Progenitor cell of endocrine pancreas (in vitro differentiated cells): ENCODE data around the gene GPR62. TPM values are rescaled to one million over a fixed set of nuclear protein-coding genes. Genes with fewer than 3 reads are reported as not detected.
"Not testable (repeated sequence)": the region's sequence is repeated elsewhere in the genome, so short reads cannot be mapped to it uniquely, and the experiment has no call there.

Experiments
- DNase-seq: peaks from one replicate; pipeline ENCODE4 v3.0.0; 2021; ENCODE audit warnings: low spot score; ENCODE audit not compliant: unreplicated experiment
- H3K27ac Mint-ChIP-seq: 2 replicates; pipeline ENCODE4 v1.8.0; 2021; ENCODE audit warnings: mild to moderate bottlenecking, moderate library complexity, mixed read lengths
- H3K27me3 Mint-ChIP-seq: 2 replicates; pipeline ENCODE4 v1.8.0; 2021; ENCODE audit warnings: mixed read lengths
- H3K36me3 Mint-ChIP-seq: 2 replicates; pipeline ENCODE4 v1.8.0; 2022; ENCODE audit warnings: mixed read lengths; ENCODE audit not compliant: insufficient read depth
- H3K4me1 Mint-ChIP-seq: 2 replicates; pipeline ENCODE4 v1.8.0; 2021; ENCODE audit warnings: low read depth, mixed read lengths
- H3K4me3 Mint-ChIP-seq: 2 replicates; pipeline ENCODE4 v1.8.0; 2021; ENCODE audit warnings: low read depth, mild to moderate bottlenecking, moderate library complexity, mixed read lengths
- H3K9me3 Mint-ChIP-seq: 2 replicates; pipeline ENCODE4 v1.8.0; 2021; ENCODE audit warnings: low read depth, mixed read lengths
- total RNA-seq: library from RNA; stranded (reverse); gene quantifications from 2 replicates; pipeline ENCODE4 v1.2.1, GENCODE V29; 2021
- TF ChIP-seq, protein P1 (sequence below): fragments of 200-600 bp; sonication (generic); IDR thresholded peaks from one replicate; pipeline ENCODE4 v1.5.0; 2021; ENCODE audit warnings: antibody characterized with exemption, mild to moderate bottlenecking; ENCODE audit not compliant: unreplicated experiment

Gene GPR62
- total RNA-seq, 1 donor from 2014 or later = 0.12 TPM

DNA sequence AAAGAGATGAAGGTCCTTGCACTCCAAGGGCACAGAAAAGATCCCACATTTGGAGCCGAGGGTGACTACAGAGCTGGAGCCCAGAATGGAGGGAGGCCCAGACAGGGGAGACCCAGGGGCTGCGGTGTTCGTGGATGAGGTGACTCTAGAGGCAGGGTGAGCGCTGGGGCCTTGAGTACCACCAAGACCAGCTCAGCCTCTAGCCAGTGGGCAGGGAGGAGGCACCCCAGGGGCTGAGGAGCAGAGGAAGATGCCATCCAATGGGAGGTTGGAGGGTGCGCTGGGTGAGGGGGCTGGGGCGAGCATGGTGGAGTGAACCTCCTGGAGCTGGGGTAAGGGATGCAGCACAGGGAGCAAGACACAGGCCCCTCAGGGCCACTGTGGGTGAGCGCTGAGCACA lies 26.7 kb upstream of the GPR62 start:
- no peak for DNase-seq
- H3K27ac Mint-ChIP-seq = no peak overlapping the region
- H3K27me3 Mint-ChIP-seq = no peaks in the 10 kb centered on the region

DNA sequence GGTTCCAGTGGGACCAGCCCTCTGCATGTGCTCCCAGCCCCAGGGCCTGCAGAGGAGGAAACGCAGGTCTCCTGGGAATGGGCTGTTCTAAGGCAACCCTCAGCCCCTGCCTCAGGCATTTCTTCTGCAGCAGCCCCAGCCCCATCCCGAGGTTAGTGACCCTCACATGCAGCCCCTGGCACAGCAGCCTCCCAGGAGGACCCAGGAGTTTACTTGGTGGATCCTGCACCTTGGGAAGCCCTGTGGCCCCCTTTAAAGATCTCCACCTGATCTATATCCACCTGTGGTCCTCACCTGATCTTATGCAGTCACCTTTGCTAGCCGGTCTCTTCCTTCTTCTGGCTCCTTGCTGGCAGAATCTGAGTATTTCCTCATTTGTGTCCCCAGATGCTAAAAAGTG lies 26.2 kb upstream of the GPR62 start:
- not testable (repeated sequence) for H3K27ac Mint-ChIP-seq, H3K4me1 Mint-ChIP-seq, H3K27me3 Mint-ChIP-seq, H3K9me3 Mint-ChIP-seq, H3K36me3 Mint-ChIP-seq, H3K4me3 Mint-ChIP-seq, DNase-seq

More for the DNA sequence above, 26.7 kb upstream of the GPR62 start:
- Mint-ChIP-seq H3K4me1 (no peaks in the 10 kb centered on the region), H3K36me3 (no peaks in the 10 kb centered on the region), H3K4me3 (no peak overlapping the region), H3K9me3 (no peaks in the 10 kb centered on the region)
- TF ChIP-seq, protein P1, sequence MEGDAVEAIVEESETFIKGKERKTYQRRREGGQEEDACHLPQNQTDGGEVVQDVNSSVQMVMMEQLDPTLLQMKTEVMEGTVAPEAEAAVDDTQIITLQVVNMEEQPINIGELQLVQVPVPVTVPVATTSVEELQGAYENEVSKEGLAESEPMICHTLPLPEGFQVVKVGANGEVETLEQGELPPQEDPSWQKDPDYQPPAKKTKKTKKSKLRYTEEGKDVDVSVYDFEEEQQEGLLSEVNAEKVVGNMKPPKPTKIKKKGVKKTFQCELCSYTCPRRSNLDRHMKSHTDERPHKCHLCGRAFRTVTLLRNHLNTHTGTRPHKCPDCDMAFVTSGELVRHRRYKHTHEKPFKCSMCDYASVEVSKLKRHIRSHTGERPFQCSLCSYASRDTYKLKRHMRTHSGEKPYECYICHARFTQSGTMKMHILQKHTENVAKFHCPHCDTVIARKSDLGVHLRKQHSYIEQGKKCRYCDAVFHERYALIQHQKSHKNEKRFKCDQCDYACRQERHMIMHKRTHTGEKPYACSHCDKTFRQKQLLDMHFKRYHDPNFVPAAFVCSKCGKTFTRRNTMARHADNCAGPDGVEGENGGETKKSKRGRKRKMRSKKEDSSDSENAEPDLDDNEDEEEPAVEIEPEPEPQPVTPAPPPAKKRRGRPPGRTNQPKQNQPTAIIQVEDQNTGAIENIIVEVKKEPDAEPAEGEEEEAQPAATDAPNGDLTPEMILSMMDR = no peak

DNA sequence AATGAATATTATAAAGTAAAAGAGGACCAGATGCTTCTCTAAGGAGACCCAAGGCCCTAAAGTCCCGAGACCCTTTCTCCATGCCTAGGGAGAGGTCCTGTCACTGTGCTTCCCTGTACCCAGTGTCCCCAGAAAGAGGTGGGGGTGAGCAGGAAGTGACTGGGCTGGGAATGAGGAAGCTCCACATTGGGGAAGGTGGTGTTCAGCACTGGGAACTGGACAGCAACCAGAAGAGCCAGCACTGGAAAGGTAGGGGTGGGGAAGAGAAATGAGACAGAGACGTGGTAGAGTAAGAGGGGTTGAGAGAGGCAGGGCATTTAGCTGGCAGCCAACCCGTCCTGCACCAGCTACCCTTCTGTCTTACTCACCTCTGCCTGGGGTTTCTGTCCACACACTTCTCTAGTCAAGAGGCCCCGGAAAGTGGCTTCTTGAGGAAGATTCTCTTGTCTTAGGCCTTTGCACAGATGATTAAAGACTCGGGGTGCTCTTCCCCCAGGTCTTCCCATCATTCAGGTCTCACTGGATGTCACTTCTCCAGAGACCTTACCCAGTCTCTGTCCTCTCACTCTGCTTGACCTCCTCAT lies 25.7 kb upstream of the GPR62 start:
- no peak for DNase-seq
- TF ChIP-seq, protein P1 = no peak
- no peak overlapping the region for H3K27ac Mint-ChIP-seq
- no peaks in the 10 kb centered on the region for H3K4me1 Mint-ChIP-seq
- H3K9me3 Mint-ChIP-seq = no peaks in the 10 kb centered on the region
- no peak overlapping the region for H3K4me3 Mint-ChIP-seq
- no peaks in the 10 kb centered on the region for H3K27me3 Mint-ChIP-seq
- H3K36me3 Mint-ChIP-seq = peaks cover 2% of the 10 kb centered on the region

DNA sequence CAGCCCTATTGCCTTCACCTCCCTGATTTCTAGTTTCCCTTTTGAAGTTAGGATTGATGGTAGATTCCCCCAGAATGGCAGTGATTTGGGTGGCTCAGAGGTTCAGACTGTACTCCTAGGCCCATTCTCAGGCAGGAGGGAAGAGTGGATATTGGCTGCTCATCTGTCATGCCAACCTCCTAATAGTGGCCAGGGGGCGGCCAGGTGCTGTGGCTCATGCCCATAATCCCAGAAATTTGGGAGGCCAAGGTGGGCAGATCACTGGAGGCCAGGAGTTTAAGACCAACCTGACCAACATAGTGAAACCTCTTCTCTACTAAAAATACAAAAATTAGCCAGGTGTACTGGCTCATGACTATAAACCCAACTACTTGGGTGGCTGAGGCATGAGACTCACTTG lies 24.7 kb upstream of the GPR62 start:
- H3K27ac Mint-ChIP-seq = no peak overlapping the region
- TF ChIP-seq, protein P1 = no peak
- H3K36me3 Mint-ChIP-seq = peaks cover 2% of the 10 kb centered on the region

DNA sequence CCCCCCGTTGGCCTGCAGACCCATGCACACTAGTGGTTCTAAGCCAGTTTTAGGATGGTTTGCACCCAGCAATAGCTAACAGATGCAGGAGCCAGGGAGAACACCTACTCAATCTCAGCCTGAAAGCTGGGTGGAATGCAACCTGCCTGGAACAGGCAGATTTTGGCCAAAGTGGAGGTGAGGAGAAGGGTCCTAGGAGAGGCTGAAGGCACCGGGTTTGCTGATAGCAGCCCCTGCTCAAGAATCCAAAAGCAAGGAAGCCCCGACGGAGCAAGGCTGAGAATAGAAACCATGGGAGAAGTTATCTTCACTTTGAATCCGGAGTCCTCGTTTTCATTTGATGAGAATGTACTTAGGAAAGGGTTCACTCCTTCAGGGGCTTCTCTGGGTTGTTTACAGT lies 23.4 kb upstream of the GPR62 start:
- H3K4me1 Mint-ChIP-seq = no peaks in the 10 kb centered on the region
- H3K27ac Mint-ChIP-seq = no peak overlapping the region
- TF ChIP-seq, protein P1 = no peak
- H3K27me3 Mint-ChIP-seq = no peaks in the 10 kb centered on the region
- DNase-seq = no peak
- no peaks in the 10 kb centered on the region for H3K9me3 Mint-ChIP-seq
- H3K4me3 Mint-ChIP-seq = no peak overlapping the region
- peaks cover 2% of the 10 kb centered on the region for H3K36me3 Mint-ChIP-seq

More for the DNA sequence above, 24.7 kb upstream of the GPR62 start:
- Mint-ChIP-seq H3K9me3 (no peaks in the 10 kb centered on the region), H3K27me3 (no peaks in the 10 kb centered on the region), H3K4me1 (no peaks in the 10 kb centered on the region), H3K4me3 (no peak overlapping the region)
- DNase-seq = no peak

DNA sequence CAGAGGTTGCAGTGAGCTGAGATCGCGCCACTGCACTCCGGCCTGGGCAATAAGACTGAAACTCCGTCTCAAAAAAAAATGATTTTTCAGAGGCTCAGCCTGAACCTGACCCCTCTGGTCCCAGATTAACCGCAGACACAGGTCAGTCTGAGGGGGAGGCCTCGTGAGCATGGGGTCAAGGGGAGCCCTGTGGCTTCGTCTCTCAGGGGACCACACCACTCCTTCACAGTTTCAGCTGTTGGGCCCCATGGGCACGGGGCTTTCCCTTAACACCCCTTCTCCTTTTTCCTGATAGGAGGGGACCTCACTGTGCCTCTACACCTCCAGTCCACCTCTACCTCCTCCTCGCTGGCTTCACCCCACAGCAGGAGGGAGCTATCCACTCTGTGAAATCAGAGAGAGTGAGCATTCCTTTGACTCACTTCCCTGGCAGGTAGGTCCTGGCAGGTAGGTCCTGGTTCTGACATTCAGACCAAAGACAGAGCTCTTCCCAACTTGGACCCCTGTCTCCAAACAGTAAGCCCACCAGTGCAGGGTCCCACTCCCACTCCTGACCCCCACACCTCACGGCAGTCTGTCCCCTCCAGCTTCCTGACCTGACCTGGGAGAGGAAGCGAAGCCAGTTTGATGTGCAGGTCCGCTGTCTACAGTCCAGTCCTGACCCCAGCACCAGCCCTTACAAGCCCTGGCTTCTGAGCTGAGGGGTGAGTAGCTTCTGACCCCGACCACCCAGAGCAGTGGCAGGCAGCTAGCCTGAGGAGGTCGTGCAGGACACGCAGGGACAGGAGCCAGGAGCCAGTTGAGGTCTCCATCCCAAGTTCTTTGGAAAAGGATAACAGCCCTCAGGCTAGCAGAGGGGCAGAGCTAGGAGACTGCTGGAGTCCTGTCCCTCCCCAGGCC lies 22.5 kb upstream of the GPR62 start:
- H3K4me1 Mint-ChIP-seq = no peaks in the 10 kb centered on the region
- DNase-seq = no peak
- H3K9me3 Mint-ChIP-seq = no peaks in the 10 kb centered on the region
- TF ChIP-seq, protein P1 = no peak
- no peak overlapping the region for H3K27ac Mint-ChIP-seq
- no peak overlapping the region for H3K4me3 Mint-ChIP-seq
- peaks cover 5% of the 10 kb centered on the region for H3K36me3 Mint-ChIP-seq
- no peaks in the 10 kb centered on the region for H3K27me3 Mint-ChIP-seq
